Measurements from ENCODE around the gene ICA1.
A peak's percentile ranks its signal among the peaks of the same experiment; 100 is the strongest.

Gene ICA1

GRCh38 chr7:8197994-8198698 lies 63.8 kb downstream of the ICA1 start:
- no peak for DNase-seq

- no peak for DNase-seq
Measured at GRCh38 chr7:8192897-8193296, 69.1 kb downstream of the ICA1 start.

- peak; percentile 8 for DNase-seq
Measured at GRCh38 chr7:8190119-8190895, 71.7 kb downstream of the ICA1 start.

- DNase-seq: no peak
Measured at GRCh38 chr7:8189625-8190024, 72.3 kb downstream of the ICA1 start.

GRCh38 chr7:8185926-8186683 lies 75.9 kb downstream of the ICA1 start:
- no peak for DNase-seq

- no peak for DNase-seq
Measured at GRCh38 chr7:8184221-8184620, 77.7 kb downstream of the ICA1 start.

- no peak for DNase-seq
Measured at GRCh38 chr7:8179486-8179885, 82.5 kb downstream of the ICA1 start.

- no peak for DNase-seq
Measured at GRCh38 chr7:8178353-8178752, 83.6 kb downstream of the ICA1 start.

GRCh38 chr7:8177109-8177933 lies 84.6 kb downstream of the ICA1 start:
- DNase-seq: no peak

GRCh38 chr7:8176370-8177081 lies 85.4 kb downstream of the ICA1 start:
- DNase-seq: peak; percentile 72

GRCh38 chr7:8175929-8176369 lies 86.0 kb downstream of the ICA1 start:
- DNase-seq: no peak

GRCh38 chr7:8172372-8173354 lies 89.3 kb downstream of the ICA1 start:
- DNase-seq: no peak

- no peak for DNase-seq
Measured at GRCh38 chr7:8169171-8169570, 92.8 kb downstream of the ICA1 start.

- DNase-seq: no peak
Measured at GRCh38 chr7:8168336-8168735, 93.6 kb downstream of the ICA1 start.

- DNase-seq: no peak
Measured at GRCh38 chr7:8165150-8165549, 96.8 kb downstream of the ICA1 start.

GRCh38 chr7:8162181-8162580 lies 99.8 kb downstream of the ICA1 start:
- no peak for DNase-seq

GRCh38 chr7:8161364-8161828 lies 100.6 kb downstream of the ICA1 start:
- no peak for DNase-seq

GRCh38 chr7:8160779-8161345 lies 101.1 kb downstream of the ICA1 start:
- no peak for DNase-seq

- DNase-seq: no peak
Measured at GRCh38 chr7:8160250-8160649, 101.7 kb downstream of the ICA1 start.

- DNase-seq: no peak
Measured at GRCh38 chr7:8159595-8159994, 102.4 kb downstream of the ICA1 start.
